Stimulated activated CD4-positive, alpha-beta T cell treated with anti-CD3 and anti-CD28 coated beads, TNF-alpha, amount 100 ng/mL, for 48 hours (primary cell): ENCODE results near the gene PRPS1L1.

Experiments used
- DNase-seq, 3 donors: peaks; one replicate each; pipeline ENCODE4 v3.0.0-alpha.2; 2020; ENCODE audit warnings: low read depth in 3 of 3

PRPS1L1 gene

DNA sequence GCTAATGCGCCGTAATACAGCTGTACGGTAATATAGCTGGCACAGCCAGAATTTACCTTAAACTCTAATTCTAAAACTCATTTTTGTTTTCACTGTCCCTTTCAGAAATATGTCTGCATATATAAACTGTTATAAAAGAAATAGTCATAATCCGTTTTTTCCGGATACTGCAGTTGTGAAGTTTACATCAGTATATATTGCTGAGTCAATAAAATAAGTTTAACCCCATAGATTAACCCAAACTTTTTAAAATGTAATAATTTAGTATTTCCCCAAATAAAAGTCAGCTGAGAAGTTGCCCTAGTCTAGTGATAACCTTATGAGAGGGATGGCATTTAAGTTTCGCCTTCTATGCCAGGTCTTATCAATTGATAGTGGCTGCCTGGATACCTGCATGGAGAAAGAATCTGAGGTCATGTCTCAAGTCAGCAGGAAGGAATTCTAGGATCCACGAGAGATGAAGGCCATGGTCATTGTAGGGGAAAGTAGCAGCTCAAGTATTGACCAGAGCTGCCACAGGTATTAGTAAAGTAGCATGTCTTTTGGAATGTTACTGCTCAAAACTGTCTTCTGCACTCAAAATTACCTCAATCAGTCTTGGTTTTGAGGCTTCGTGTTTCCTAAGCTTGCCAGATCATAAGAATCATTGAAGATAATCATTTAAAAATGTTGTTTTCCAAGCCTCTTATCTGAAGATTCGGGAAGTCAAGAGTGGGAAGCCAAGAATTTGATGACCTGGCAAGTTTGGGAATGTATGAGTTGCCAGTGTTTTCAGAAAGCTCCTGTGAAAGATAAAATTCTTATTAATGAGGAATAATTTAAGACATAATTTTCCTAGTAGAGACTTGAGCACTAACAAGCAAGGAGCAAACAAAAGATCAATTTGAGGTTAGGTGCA is 10.8 kb downstream of the PRPS1L1 start:
- DNase-seq, result no peak

GRCh38 chr7:18013936-18014335 is 13.7 kb downstream of the PRPS1L1 start:
- DNase-seq, result no peak

DNA sequence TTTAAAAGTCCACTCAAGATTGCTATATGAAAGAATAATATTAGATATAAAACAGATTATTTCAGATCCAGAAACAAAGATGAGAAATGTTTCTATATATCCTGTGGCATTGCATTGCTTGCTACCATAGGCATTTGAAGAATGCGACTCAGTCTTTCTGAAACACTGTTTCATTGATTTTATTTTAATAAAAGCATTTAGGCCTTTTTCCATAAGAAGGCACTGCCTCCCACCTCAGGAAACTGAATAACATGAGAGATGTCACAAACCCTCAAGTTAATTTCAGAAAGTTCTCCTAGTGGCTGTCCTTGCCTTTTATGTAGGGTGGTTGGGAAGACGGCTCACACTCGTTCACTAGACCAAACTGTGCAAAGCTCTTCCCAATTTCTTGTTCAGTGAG is 23.3 kb downstream of the PRPS1L1 start:
- DNase-seq, result no peak

GRCh38 chr7:18003286-18003994 is 24.2 kb downstream of the PRPS1L1 start:
- DNase-seq, result no peak

DNA sequence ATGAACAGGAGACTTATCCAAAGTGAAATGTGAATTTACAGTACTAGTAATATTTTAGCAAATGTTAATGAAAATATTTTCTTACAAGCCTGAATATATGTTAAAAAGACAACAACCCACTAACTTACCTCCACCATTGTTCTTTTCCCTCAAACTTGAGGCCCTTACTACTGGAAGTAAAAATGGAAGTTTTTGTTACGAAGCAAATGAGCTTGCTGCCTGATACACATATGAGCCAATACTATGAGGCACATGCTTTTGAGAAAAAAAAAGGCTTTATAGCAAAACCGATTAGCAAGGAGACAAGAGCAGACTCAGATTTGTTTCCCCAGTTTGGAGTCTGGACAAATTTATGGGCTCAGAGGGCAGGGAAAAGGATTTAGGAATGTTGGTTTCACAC is 29.0 kb downstream of the PRPS1L1 start:
- no peak for DNase-seq

DNA sequence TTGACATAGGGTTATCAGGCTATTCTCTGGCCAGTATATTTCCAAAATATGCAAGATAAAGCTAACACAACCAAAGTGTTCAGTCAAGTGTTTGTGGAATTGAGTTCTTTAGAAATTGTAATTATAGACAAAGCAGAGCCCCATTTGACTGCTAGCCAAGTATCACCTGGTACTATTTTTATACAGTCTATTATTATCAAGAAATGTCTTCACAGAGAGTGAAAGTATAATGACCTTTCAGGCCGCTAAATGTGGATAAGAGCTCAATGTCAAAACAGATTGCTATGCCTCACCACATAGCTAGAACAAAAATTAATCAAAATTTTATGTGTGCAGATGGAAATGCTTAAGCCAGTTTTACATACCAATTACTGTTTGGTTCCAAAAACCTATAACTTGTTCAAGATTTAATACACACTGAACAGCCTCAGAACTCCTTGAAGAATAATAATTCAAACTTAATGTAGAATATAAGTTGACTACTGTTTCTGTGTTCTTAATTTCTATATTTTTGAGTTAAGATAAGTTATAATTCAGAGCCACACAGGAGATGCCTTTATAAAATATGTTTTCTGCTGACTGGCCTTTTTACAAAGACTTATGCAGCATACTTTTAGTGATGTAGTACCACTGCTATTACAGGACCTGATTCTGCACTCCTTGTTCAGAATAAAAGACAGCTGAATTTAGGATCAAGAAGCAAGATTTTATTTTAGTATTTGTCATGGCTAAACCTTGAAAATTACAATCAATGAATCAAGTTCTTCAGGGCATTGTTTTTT is 31.0 kb downstream of the PRPS1L1 start:
- no peak for DNase-seq

DNA sequence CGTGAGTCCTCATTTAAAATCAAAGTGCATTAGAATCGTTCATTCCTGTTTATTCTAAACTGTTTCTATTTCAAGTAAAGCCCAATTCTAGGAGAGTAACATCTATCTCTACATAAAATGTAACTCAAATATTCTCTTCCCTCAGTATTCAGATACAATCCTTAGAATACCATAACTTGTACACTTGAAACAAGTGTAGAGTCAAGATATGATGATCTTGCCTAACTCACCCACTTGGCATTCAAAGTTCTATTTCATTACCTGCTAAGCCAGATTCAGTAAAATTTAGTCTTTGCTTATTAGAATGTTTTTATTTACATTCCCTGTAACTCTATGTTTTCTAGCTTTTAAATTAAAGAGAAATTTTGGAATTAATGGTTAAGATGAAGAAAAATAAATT is 31.6 kb downstream of the PRPS1L1 start:
- no peak for DNase-seq

DNA sequence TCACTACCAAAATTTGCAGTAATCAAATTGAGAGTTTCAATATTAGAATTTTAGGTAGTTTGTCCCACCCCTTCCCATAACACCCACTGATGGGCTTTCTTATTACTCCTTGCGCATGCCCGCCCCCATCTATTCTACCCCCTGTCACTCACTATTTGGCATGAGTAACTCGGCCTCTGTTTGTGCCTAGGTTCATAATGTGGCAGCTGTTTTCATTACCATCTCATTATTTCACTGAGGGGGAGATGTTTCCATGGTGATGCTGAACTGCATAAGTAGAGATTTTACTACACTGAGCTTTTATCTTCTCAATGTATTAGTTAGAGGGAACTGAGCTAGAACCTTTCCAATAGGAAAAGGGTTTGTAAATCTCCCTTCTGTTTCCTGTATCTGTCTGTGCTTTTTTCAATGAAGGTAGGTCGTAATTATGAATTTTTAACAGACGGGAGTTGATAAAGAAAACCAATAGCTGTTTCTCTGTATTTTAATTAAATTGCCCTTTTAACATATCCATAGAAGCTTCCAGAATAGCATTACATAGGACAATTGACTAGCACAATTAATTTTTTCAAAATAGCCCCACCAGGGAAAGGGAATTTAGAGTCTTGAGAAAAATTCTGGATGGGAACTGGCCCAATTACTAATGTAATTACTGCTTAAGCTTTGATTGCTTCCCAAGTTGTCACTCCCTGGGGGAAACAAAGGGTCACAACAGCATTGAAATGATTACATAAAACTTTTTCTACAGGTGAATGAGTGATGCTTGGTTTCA is 33.4 kb downstream of the PRPS1L1 start:
- DNase-seq, result no peak

GRCh38 chr7:17991866-17992648 is 35.6 kb downstream of the PRPS1L1 start:
- DNase-seq, result peak in 1 of 3 donors; percentile 8

DNA sequence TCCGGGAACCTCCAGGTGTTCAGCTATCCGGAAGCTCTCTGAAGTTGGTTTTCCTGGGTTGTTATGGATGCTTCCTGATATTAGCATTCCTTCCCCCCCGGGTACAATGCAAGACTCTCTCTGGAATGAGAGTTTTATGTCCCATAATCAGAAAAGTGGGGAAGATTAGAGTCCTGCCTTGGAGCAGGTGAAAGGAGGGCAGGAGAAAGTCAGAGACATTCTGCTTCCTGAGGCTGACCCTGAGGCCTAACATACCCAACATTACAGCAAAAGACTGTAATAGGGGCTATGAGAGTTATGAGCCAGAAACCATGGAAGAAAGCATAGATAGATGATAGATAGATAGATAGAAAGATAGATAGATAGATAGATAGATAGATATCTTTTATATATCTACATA is 36.9 kb downstream of the PRPS1L1 start:
- no peak for DNase-seq

DNA sequence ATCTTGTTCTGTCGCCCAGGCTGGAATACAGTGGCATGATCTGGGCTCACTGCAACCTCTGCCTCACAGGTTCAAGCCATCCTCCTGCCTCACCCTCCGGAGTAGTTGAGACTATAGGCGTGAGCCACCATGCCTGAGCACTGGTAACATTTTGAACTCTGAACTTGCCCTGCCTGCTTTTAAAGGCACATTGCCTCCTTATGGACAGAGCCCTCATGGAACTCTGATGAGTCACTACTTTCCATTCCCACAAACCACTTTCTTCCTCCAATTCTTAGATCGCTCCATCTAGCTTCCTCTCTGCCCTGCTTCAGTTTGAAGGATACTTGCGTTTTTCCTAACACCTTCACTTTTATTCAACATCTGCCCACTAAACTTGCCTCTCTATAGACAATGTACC is 38.1 kb downstream of the PRPS1L1 start:
- DNase-seq, result no peak

DNA sequence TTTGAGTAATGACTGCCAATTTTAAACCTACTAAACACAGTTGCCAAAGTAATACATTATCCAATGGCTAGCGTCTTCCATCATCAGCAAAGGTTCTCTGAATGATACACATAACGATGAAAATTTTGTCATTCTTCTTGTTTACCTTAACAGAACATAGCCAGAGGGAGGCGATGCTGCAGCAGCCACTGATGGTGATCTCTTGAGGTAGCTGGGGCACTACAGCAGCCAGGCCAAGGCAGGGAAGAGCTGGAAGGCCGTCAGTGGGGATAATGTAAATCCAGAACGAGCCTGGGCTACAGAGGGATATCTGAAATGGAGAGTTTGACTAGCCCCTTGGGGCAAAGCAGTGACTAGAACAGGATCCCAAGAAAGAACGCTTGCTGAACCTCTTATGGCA is 38.8 kb downstream of the PRPS1L1 start:
- no peak for DNase-seq

DNA sequence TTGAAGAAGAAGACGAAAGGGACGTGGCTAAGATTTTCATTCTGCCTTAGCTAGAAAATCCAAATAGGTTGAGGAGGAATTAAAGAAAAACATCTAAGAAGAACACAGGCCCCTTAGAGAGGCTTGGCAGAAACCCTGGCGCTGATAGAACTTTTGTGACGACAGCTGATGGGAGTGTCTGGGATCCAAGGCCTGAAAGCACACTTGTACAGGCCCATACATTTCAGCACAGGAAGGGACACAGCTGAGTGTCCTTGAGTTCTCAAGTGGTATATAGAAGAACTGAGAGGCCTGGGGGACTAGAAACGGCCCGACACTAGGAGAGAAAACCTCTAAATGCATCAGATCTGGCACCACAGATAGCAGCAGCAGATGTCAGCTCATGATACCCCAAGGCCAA is 39.5 kb downstream of the PRPS1L1 start:
- DNase-seq, result no peak

DNA sequence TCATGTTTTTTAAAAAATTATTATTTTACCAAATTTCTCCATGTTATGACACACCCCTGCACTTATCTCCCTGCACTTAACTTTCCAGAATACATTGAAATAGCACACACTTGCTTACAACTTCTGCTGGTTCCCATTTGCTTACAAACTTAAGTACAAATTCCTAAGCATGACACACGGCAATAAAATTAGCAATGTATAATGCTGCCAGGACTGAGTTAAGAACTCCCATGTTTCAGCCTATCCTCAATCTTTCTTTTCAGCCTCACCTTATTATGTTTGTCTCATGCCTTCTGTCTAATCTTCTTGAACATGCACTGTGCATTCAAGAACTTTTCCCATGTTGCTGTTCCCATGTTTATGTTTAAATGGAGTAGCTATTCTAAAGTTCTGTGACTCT is 40.8 kb downstream of the PRPS1L1 start:
- no peak for DNase-seq

GRCh38 chr7:17985473-17986239 is 42.0 kb downstream of the PRPS1L1 start:
- DNase-seq, result no peak

DNA sequence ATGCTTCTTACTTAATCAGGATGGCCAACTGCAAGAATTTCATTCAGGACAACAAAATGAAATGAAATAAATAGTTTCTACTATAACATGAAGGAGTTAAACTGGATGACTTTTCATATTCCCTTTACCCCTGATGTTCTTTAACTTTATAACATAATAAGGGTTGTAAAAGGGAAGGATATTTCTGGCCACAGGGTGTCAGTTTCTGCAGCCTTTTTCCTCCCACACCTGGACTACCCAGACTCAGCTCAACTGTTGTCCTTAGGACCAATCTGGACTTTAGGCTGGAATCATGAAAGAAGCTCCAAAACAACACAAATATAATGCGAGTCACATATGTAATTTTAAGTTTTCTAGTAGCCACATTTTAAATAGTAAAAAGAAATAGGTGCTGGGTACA is 43.4 kb downstream of the PRPS1L1 start:
- no peak for DNase-seq

DNA sequence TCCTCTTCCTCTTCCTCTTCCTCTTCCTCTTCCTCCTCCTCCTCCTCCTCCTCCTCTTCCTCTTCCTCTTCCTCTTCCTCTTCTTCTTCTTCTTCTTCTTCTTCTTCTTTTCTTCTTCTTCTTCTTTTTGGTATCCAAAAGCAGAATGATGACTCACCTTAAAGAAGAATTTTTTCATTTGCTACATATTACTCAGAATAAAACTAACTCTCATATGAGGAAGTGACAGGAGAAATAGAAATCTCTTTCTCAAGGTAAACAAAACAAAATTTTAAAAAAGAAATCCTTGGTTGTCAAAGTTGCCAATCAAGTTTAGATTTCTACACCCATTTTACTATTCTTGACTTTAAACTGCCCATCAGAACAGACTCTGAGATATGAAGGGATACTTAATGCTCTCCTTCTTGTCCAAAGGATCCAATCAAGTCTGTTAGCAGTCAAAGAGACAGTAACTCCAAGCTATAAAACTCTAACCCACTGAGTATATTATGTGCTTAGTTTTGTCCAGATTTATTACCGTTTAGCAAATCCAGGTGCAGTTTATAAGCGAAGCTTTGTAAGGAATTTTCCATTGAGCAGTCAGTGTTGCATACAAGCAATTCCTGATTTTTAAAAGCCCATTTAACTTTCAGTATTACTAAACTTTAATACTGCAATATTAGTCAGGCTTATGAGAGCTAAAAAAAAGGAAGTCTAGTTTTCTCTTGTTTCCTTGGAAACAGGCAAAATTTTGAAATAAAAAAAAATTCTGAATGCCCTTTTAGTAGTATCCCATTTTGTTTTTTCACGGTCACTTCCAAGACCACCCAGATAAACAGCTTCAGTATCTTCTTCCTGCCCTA is 44.2 kb downstream of the PRPS1L1 start:
- DNase-seq, result no peak

DNA sequence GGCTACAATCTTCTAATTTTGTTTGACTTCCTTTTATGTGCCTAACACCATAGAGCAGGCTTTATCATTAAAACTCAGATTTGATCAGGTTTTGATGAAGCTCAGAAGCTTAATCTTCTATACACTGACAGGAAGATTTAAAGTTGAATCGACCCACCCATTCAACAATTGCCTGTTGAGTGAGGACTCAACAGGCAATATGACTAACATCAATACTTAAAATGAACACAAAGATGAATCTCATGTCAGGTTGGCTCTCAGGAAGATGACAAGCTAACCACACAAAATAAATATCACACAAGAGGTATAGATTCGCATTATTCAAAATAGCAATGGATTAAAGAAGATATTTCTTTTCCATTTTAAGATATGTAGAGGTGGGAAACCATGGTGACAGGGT is 50.7 kb downstream of the PRPS1L1 start:
- no peak for DNase-seq
